ENCODE results near the gene CENPX.

The CENPX gene

DNA sequence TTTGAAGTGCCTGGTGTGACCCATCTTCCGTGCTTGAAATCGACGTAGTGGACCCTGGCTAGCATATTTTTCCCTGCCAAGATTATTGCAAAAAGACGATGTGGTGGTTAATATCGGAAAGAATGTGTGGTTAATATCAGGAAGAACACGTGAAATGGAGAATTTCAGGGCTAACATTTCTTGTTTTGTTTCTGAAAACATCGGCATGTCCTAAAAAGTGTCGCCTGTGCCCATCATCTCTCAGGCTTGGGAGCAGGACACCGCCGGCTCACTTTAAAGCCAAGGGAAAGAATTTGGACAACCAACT lies 15.2 kb upstream of the CENPX start:
- TF ChIP-seq, protein P1, sequence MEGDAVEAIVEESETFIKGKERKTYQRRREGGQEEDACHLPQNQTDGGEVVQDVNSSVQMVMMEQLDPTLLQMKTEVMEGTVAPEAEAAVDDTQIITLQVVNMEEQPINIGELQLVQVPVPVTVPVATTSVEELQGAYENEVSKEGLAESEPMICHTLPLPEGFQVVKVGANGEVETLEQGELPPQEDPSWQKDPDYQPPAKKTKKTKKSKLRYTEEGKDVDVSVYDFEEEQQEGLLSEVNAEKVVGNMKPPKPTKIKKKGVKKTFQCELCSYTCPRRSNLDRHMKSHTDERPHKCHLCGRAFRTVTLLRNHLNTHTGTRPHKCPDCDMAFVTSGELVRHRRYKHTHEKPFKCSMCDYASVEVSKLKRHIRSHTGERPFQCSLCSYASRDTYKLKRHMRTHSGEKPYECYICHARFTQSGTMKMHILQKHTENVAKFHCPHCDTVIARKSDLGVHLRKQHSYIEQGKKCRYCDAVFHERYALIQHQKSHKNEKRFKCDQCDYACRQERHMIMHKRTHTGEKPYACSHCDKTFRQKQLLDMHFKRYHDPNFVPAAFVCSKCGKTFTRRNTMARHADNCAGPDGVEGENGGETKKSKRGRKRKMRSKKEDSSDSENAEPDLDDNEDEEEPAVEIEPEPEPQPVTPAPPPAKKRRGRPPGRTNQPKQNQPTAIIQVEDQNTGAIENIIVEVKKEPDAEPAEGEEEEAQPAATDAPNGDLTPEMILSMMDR (IDR thresholded peaks at IDR 0.05; ENCODE audit: insufficient read depth, low read depth, low read length, missing control alignments), result no peak

GRCh38 chr17:82037092-82037888 lies 14.6 kb upstream of the CENPX start, which contains the start of gene DCXR:
Gene DCXR (minus strand): TSS chr17:82037697. CDS start chr17:82037682, 15 bp downstream.
- TF ChIP-seq, protein P1 (IDR thresholded peaks at IDR 0.05; ENCODE audit: insufficient read depth, low read depth, low read length, missing control alignments), result peak; percentile 95
- DNase-seq (ENCODE audit: low read depth), result peak; percentile 98
- H3K4me3 ChIP-seq (ENCODE audit: low read depth, low read length), result peak within 1 kb of the TSS; percentile 61

More for the DNA sequence above, 15.2 kb upstream of the CENPX start:
- peak overlapping the region; percentile 49 for H3K4me3 ChIP-seq (ENCODE audit: low read depth, low read length)
- no peak for DNase-seq (ENCODE audit: low read depth)

DNA sequence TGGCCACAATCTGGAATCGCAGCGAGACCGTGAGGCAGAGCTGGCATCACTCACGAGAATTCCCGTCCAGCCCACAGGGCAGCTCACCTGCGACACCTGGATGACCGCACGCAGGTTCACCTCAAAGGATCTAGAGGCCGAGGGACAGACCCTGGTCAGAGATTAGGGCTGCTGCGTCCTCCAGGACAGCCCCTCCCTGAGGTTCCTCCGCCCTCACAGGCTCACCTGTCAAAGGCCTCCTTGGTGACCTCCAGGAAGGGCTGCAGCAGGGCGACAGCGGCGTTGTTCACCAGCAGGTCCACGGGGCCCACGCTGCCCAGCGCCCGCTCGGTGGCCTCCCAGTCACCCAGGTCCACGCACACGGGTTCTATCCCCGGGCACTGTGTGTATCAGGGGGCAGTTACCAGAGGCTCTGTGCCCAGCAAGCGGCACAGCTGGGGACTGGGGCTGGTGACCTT lies 14.0 kb upstream of the CENPX start:
- DNase-seq (ENCODE audit: low read depth), result no peak
- TF ChIP-seq, protein P1 (IDR thresholded peaks at IDR 0.05; ENCODE audit: insufficient read depth, low read depth, low read length, missing control alignments), result no peak
- peak overlapping the region; percentile 61 for H3K4me3 ChIP-seq (ENCODE audit: low read depth, low read length)

- TF ChIP-seq, protein P1 (IDR thresholded peaks at IDR 0.05; ENCODE audit: insufficient read depth, low read depth, low read length, missing control alignments), result no peak
- DNase-seq (ENCODE audit: low read depth), result no peak
- H3K4me3 ChIP-seq (ENCODE audit: low read depth, low read length), result no peak overlapping the region
These were observed 13.4 kb upstream of the CENPX start for GRCh38 chr17:82035956-82036633.

- no peak for DNase-seq (ENCODE audit: low read depth)
- H3K4me3 ChIP-seq (ENCODE audit: low read depth, low read length), result no peak overlapping the region
- TF ChIP-seq, protein P1 (IDR thresholded peaks at IDR 0.05; ENCODE audit: insufficient read depth, low read depth, low read length, missing control alignments), result no peak
These were observed 12.8 kb upstream of the CENPX start for GRCh38 chr17:82035488-82035887.

DNA sequence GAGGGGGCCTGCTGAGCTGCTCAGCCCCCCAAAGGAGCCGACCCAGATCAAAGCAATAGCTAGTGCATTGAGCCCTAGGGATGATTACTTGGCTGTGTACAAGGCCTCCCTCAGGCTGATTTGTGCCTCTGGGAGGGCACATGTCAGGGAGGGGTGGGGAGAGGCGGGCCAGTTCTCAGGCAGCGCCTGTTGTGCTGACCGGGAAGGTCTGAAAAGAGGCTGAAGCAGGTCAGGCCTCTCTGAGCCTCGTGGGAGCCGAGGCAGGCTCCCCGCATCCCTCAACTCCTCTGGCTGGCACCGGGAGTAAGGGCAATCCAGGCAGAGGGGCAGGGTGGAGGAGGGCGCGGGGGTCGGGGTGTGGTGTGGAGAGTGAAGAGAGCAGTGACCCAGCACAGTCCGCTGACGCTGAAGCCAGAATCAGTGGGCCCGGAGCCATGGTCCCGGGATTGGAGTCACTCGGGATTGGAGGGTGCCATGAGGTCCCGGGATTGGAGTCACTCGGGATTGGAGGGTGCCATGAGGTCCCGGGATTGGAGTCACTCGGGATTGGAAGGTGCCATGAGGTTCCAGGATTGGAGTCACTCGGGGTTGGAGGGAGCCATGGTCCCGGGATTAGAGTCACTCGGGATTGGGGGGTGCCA lies 11.8 kb upstream of the CENPX start:
- TF ChIP-seq, protein P1 (IDR thresholded peaks at IDR 0.05; ENCODE audit: insufficient read depth, low read depth, low read length, missing control alignments), result no peak
- DNase-seq (ENCODE audit: low read depth), result no peak
- H3K4me3 ChIP-seq (ENCODE audit: low read depth, low read length), result no peak overlapping the region
